IPS-15b (cell line): ENCODE data around the gene GLMN.

Source experiments
- H3K27me3 ChIP-seq: one replicate; pipeline ENCODE4 v1.6.1; 2013; ENCODE audit warnings: low read length; ENCODE audit not compliant: control insufficient read depth, insufficient read depth
- H3K36me3 ChIP-seq: one replicate; pipeline ENCODE4 v1.6.1; 2013; ENCODE audit warnings: low read length; ENCODE audit not compliant: control insufficient read depth, insufficient read depth
- H3K4me1 ChIP-seq: one replicate; pipeline ENCODE4 v1.6.1; 2013; ENCODE audit warnings: mild to moderate bottlenecking, low read length; ENCODE audit not compliant: control insufficient read depth, insufficient read depth
- H3K4me3 ChIP-seq: one replicate; pipeline ENCODE4 v1.5.1; 2013; ENCODE audit warnings: low read depth, low read length
- H3K9ac ChIP-seq: one replicate; pipeline ENCODE4 v1.6.1; 2013; ENCODE audit warnings: low read depth, mild to moderate bottlenecking, low read length
- H3K9me3 ChIP-seq: one replicate; pipeline ENCODE4 v1.6.1; 2013; ENCODE audit warnings: mild to moderate bottlenecking, low read length; ENCODE audit not compliant: control insufficient read depth, insufficient read depth

The GLMN gene

DNA sequence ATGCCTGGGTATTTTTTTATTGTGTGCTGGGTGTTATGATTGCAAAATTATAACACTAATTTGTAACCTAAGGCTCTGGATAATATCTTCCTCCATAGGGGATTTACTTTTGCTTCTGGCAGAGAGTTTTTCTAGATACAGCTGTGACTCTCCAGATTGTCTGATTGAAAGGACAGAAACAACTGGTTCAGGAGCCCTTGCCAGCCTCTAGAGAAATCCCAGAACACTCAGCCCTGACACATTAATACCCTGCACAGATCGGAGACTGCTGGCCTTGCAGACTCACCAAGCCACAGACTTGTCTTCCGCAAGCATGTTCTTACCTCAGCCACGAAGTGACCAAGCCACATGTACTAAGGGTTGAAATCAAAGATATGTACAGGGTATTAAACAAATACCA lies 70.4 kb downstream of the GLMN start:
- Histone ChIP-seq H3K36me3 (no peaks in the 10 kb centered on the region), H3K27me3 (no peaks in the 10 kb centered on the region), H3K4me3 (no peak overlapping the region), H3K4me1 (no peaks in the 10 kb centered on the region), H3K9me3 (no peaks in the 10 kb centered on the region), H3K9ac (no peak overlapping the region)

DNA sequence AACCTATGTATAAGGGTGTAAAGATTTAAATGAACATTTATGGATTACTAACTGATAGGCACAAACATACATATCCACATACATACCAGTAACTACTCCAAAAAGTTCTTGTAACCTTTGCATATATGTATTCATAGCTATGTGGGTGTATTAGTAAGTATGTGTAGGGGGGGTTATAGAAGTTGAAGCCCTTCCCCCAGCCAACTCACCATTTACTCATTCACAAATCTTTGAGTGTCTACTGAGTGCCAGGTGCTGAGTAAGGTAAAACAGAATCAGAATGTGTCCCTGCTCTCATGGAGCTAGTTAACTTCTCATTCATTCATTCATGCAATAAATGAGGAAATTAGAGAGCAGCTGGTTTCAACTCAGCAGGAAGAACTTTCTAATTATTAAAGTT lies 79.8 kb downstream of the GLMN start:
- no peak overlapping the region for H3K9ac ChIP-seq
- H3K9me3 ChIP-seq = no peaks in the 10 kb centered on the region

DNA sequence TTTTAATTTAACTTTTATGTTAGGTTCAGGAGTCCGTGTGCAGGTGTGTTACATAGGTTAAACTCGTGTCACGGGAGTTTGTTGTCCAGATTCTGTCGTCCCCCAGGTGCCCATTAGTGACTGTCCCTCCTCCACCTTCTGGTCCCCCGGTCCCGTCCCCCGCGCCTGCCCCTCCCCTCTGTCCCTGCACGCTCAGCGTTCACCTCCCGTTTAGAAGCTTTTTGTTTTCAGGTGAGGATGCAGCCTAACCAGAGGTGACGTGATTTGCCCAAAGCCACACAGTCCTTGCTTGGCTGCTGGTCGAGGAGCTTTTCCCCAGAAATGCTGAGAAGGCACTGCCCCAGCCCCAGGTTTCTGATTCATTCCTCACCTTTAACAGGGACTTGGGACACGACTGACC lies 80.2 kb downstream of the GLMN start:
- Histone ChIP-seq H3K36me3 (no peaks in the 10 kb centered on the region), H3K27me3 (no peaks in the 10 kb centered on the region), H3K4me3 (no peak overlapping the region), H3K4me1 (no peaks in the 10 kb centered on the region), H3K9ac (no peak overlapping the region), H3K9me3 (no peaks in the 10 kb centered on the region)

More for the DNA sequence above, 79.8 kb downstream of the GLMN start:
- H3K4me3 ChIP-seq = no peak overlapping the region
- no peaks in the 10 kb centered on the region for H3K4me1 ChIP-seq
- H3K27me3 ChIP-seq = no peaks in the 10 kb centered on the region
- no peaks in the 10 kb centered on the region for H3K36me3 ChIP-seq

DNA sequence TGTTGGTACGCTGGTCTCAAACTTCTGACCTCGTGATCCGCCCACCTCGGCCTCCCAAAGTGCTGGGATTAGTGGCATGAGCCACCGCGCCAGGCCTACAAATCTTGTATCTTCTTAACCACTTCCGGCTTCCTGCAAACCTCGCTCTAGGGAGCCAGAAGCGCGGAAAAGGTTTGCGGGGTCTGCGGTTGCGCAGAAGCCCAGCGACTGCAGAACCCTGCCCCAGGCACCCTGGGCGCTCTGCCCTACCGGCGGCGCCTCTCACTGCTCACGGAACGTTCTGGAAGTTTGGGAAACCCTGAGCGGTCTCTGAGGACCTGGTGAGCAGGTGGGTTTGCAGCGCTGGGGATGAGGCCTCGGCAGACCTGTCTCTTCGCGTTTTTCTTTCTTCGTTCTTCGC lies 81.1 kb downstream of the GLMN start, which contains the start of gene C1orf146:
TSS of gene C1orf146 (plus strand) at position 195 of the 400 bp plus-strand sequence. CDS start 13,506 bp downstream, outside the sequence.
- H3K4me3 ChIP-seq = no peak within 1 kb of the TSS
- H3K9me3 ChIP-seq = no peaks in the 10 kb centered on the region
- H3K9ac ChIP-seq = no peak within 1 kb of the TSS
- no peaks in the 10 kb centered on the region for H3K4me1 ChIP-seq
- H3K36me3 ChIP-seq = no peaks in the 10 kb centered on the region
- H3K27me3 ChIP-seq = no peaks in the 10 kb centered on the region

DNA sequence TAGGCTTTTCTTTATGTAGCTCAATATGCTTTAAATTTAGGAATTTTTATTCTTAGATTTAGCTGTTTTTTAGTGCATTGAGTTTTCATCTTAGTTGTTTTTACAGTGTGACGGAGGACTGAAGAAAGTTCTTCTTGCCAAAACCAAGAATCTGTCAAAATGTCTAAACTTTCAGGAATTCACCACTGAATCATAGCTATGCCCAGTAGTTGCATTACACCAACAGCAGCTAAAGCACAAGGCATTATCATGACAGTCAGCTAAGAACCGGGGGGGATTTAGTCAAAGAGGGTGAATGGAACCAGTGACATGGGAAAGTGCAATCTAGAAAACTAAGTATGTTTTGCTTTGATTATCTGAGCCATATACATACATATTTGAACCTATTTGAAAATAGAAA lies 87.6 kb downstream of the GLMN start:
- no peaks in the 10 kb centered on the region for H3K4me1 ChIP-seq
- H3K4me3 ChIP-seq = no peak overlapping the region
- no peak overlapping the region for H3K9ac ChIP-seq
- H3K27me3 ChIP-seq = no peaks in the 10 kb centered on the region
- no peaks in the 10 kb centered on the region for H3K36me3 ChIP-seq
- H3K9me3 ChIP-seq = no peaks in the 10 kb centered on the region

DNA sequence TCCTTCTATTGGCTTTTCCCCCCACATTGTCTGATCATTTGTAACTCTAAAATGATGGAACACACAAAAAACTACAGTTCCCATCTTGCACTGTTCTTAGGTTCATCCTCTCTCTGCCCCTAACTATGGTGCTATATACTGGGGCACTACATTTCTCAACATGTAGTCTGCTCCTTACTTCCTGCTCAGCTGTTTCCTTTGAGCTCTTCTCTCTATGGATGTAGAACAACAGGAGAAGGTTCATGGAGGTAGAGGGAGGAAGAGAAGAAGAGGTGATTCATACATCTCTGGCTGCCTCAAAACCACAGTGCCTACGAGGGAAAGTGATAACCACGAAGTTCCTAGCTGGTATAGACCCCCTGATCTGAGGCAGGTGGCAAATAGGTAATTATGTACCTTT lies 88.1 kb downstream of the GLMN start:
- H3K36me3 ChIP-seq = no peaks in the 10 kb centered on the region
- no peaks in the 10 kb centered on the region for H3K27me3 ChIP-seq
- no peak overlapping the region for H3K4me3 ChIP-seq
- no peaks in the 10 kb centered on the region for H3K4me1 ChIP-seq
- no peaks in the 10 kb centered on the region for H3K9me3 ChIP-seq
- no peak overlapping the region for H3K9ac ChIP-seq

DNA sequence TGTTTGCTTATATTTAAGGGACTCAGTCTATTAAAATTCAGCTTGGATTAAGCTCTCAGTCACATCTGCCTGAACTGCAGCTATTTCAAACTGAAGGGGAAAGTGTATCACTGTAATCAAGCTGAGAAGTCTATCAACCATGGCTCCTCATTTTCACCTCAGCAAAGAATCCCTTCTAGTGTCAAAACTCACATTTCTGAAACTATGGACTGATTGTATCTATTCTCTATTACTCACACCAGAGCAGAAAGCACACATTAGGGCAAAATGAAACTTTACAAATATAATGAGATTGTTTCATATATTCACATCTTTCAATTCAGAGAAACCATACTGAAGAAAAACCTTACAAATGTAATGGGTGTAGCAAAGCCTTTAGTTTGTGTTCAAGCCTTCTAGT lies 95.7 kb downstream of the GLMN start:
- no peak overlapping the region for H3K4me3 ChIP-seq
- H3K9me3 ChIP-seq = no peaks in the 10 kb centered on the region
- no peaks in the 10 kb centered on the region for H3K4me1 ChIP-seq

DNA sequence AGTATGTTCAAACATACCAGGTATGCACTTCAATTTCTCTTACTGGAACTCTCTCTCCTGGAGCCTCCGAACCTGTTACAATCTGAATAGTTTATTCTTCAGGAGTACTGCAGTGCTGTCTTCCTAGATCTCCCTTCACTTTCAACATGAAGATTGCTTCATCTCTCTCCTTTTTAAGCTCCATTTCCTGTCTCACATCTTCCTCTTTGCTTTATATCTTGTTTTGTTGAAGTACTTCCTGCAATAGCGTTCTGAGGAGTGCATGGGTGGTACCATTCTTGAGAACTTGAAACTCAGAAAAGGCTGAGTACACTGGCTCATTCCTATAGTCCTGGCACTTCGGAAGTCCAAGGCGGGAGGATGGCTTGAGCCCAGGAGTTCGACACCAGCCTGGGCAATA lies 96.8 kb downstream of the GLMN start:
- Histone ChIP-seq H3K4me1 (no peaks in the 10 kb centered on the region), H3K27me3 (no peaks in the 10 kb centered on the region), H3K4me3 (no peak overlapping the region), H3K36me3 (no peaks in the 10 kb centered on the region), H3K9ac (no peak overlapping the region), H3K9me3 (no peaks in the 10 kb centered on the region)

More for the DNA sequence above, 95.7 kb downstream of the GLMN start:
- Histone ChIP-seq H3K36me3 (no peaks in the 10 kb centered on the region), H3K27me3 (no peaks in the 10 kb centered on the region), H3K9ac (no peak overlapping the region)
